Stimulated activated CD4-positive, alpha-beta T cell treated with anti-CD3 and anti-CD28 coated beads, Interleukin-4, amount 100 ng/mL, for 48 hours (primary cell): Measurements from ENCODE around the gene GABRA5.
"Not testable (repeated sequence)": the region's sequence is repeated elsewhere in the genome, so short reads cannot be mapped to it uniquely, and the experiment has no call there.

ENCODE experiments used
- DNase-seq, 2 donors: peaks; one replicate each; pipeline ENCODE4 v3.0.0-alpha.2; 2020; ENCODE audit warnings: low read depth in 2 of 2

The GABRA5 gene

GRCh38 chr15:26866298-26867199 is at the start of gene GABRA5:
Gene GABRA5, plus strand, starts transcription at chr15:26867062. Its CDS starts 2,187 bp downstream, at chr15:26869249.
- no peak for DNase-seq

- DNase-seq: not testable (repeated sequence)
Observed at GRCh38 chr15:26831191-26831590, 35.7 kb upstream of the GABRA5 start.

GRCh38 chr15:26831951-26832350 is 34.9 kb upstream of the GABRA5 start:
- no peak for DNase-seq

GRCh38 chr15:26838742-26839460 is 28.0 kb upstream of the GABRA5 start:
- DNase-seq: peak in 1 of 2 donors; percentile 3

- no peak for DNase-seq
Observed at GRCh38 chr15:26841514-26841913, 25.3 kb upstream of the GABRA5 start.

- DNase-seq: no peak
Observed at GRCh38 chr15:26841941-26842340, 24.9 kb upstream of the GABRA5 start.

- no peak for DNase-seq
Observed at GRCh38 chr15:26842391-26842790, 24.5 kb upstream of the GABRA5 start.

- no peak for DNase-seq
Observed at GRCh38 chr15:26844901-26845300, 22.0 kb upstream of the GABRA5 start.

GRCh38 chr15:26848498-26848897 is 18.4 kb upstream of the GABRA5 start:
- no peak for DNase-seq

GRCh38 chr15:26850161-26850560 is 16.7 kb upstream of the GABRA5 start:
- DNase-seq: no peak

GRCh38 chr15:26852980-26853379 is 13.9 kb upstream of the GABRA5 start:
- DNase-seq: no peak

- DNase-seq: no peak
Observed at GRCh38 chr15:26854435-26854834, 12.4 kb upstream of the GABRA5 start.

- peak in 1 of 2 donors; percentile 2 for DNase-seq
Observed at GRCh38 chr15:26864664-26865191, 2.1 kb upstream of the GABRA5 start.

GRCh38 chr15:26867200-26868007 is 542 bp downstream of the GABRA5 start:
- DNase-seq: no peak

- no peak for DNase-seq
Observed at GRCh38 chr15:26868029-26868685, 1.3 kb downstream of the GABRA5 start.

GRCh38 chr15:26869628-26870027 is 2.8 kb downstream of the GABRA5 start:
- no peak for DNase-seq

GRCh38 chr15:26870346-26870745 is 3.5 kb downstream of the GABRA5 start:
- DNase-seq: no peak

- DNase-seq: no peak
Observed at GRCh38 chr15:26872206-26872605, 5.3 kb downstream of the GABRA5 start.

GRCh38 chr15:26873846-26874245 is 7.0 kb downstream of the GABRA5 start:
- no peak for DNase-seq

- DNase-seq: no peak
Observed at GRCh38 chr15:26874774-26875475, 8.1 kb downstream of the GABRA5 start.

- DNase-seq: no peak
Observed at GRCh38 chr15:26875476-26875850, 8.6 kb downstream of the GABRA5 start.
